Cardiac fibroblast (primary cell): Measurements from ENCODE around the gene HAUS6.

ENCODE experiments used
- DNase-seq, 2 donors: peaks; one replicate each; pipeline versions ENCODE4 v3.0.0 to v3.0.0-alpha.2; 2010; ENCODE audit warnings: low read depth in 2 of 2
- H3K4me3 ChIP-seq, 2 donors: replicated peaks in 1 of 2; 1 replicate in 1 of 2; 2 replicates in 1 of 2; pipeline ENCODE4 v1.5.1; 2011; ENCODE audit warnings: low read depth in 2 of 2, low read length in 2 of 2, mild to moderate bottlenecking in 2 of 2, moderate library complexity in 1 of 2
- CTCF ChIP-seq: IDR thresholded peaks from one replicate; pipeline ENCODE4 v1.5.1; 2011; ENCODE audit warnings: low read depth, mild to moderate bottlenecking, low read length, inconsistent platforms

HAUS6 gene

GRCh38 chr9:19127871-19128500 lies 25.3 kb upstream of the HAUS6 start:
- TF ChIP-seq CTCF: no peak
- peak in 1 of 2 donors; percentile 55 for DNase-seq
- peak overlapping the region; percentile 82 to 84 for H3K4me3 ChIP-seq

GRCh38 chr9:19124430-19124793 lies 21.7 kb upstream of the HAUS6 start:
- H3K4me3 ChIP-seq: peak overlapping the region; percentile 82 to 84
- no peak for DNase-seq
- no peak for TF ChIP-seq CTCF

GRCh38 chr9:19122490-19123042 lies 19.9 kb upstream of the HAUS6 start:
- peak; percentile 16 for TF ChIP-seq CTCF
- DNase-seq: no peak
- H3K4me3 ChIP-seq: no peak overlapping the region

GRCh38 chr9:19120877-19121276 lies 18.2 kb upstream of the HAUS6 start:
- DNase-seq: peak in 1 of 2 donors; percentile 32
- no peak overlapping the region for H3K4me3 ChIP-seq
- no peak for TF ChIP-seq CTCF

GRCh38 chr9:19119801-19120440 lies 17.2 kb upstream of the HAUS6 start:
- DNase-seq: no peak
- no peak overlapping the region for H3K4me3 ChIP-seq
- no peak for TF ChIP-seq CTCF

- TF ChIP-seq CTCF: no peak
- no peak for DNase-seq
These were observed 16.5 kb upstream of the HAUS6 start for GRCh38 chr9:19119246-19119645.

More at GRCh38 chr9:19119246-19119645, 16.5 kb upstream of the HAUS6 start:
- no peak overlapping the region for H3K4me3 ChIP-seq
